ENCODE results near the gene ZNF688.
"Not testable (repeated sequence)": the region's sequence is repeated elsewhere in the genome, so short reads cannot be mapped to it uniquely, and the experiment has no call there.

The ZNF688 gene

GRCh38 chr16:30605158-30605557, 33.6 kb upstream of the ZNF688 start:
- H3K27me3 ChIP-seq (ENCODE audit: control insufficient read depth in 5 of 5, insufficient read depth in 4 of 5, low read length in 5 of 5), result no peaks in the 10 kb centered on the region
- H3K36me3 ChIP-seq (ENCODE audit: control insufficient read depth in 5 of 5, insufficient read depth in 5 of 5, low read length in 5 of 5), result peaks cover 4 to 48% (median 37%) of the 10 kb centered on the region in 5 donors
- no peaks in the 10 kb centered on the region for H3K9me3 ChIP-seq (ENCODE audit: control insufficient read depth in 5 of 5, low read length in 5 of 5)
- no peak overlapping the region for H3K4me3 ChIP-seq (ENCODE audit: low read depth in 1 of 5, low read length in 5 of 5)
- H3K27ac ChIP-seq (ENCODE audit: low read depth, low read length), result no peak overlapping the region
- H3K4me1 ChIP-seq (ENCODE audit: control insufficient read depth in 5 of 5, insufficient read depth in 5 of 5, low read length in 5 of 5), result peaks cover 3 to 56% (median 32%) of the 10 kb centered on the region in 5 donors
- H3K9ac ChIP-seq (ENCODE audit: low read length in 5 of 5), result no peak overlapping the region

DNA sequence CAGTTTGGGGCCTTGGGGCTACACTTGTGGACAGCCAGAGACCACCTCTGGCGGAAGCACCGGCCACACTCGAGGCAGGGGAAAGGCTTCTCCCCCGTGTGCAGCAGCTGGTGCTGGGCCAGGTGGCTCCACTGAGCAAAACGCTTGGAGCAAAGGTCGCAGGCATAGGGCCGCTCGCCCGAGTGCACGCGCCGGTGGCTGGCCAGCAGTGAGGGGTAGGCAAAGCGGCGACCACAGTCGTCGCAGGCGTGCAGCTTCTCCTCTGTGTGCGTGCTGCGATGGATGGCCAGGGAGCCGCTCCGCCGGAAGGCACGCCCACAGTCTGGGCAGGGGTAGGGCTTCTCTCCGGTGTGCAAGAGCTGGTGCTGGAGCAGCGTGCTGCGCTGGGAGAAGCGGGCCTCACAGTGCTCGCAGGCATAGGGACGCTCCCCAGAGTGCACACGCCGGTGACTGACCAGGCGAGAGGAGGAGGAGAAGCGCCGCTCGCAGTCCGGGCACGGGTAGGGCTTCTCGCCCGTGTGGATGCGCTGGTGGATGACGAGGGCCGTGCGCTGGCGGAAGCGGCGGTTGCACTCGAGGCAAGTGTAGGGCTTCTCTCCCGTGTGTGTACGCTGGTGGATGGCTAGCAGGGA, 32.9 kb upstream of the ZNF688 start:
- no peak overlapping the region for H3K4me3 ChIP-seq (ENCODE audit: low read depth in 1 of 5, low read length in 5 of 5)
- H3K27ac ChIP-seq (ENCODE audit: low read depth, low read length), result no peak overlapping the region
- H3K9me3 ChIP-seq (ENCODE audit: control insufficient read depth in 5 of 5, low read length in 5 of 5), result no peaks in the 10 kb centered on the region
- H3K27me3 ChIP-seq (ENCODE audit: control insufficient read depth in 5 of 5, insufficient read depth in 4 of 5, low read length in 5 of 5), result no peaks in the 10 kb centered on the region
- H3K36me3 ChIP-seq (ENCODE audit: control insufficient read depth in 5 of 5, insufficient read depth in 5 of 5, low read length in 5 of 5), result peaks cover 4 to 48% (median 37%) of the 10 kb centered on the region in 5 donors
- H3K4me1 ChIP-seq (ENCODE audit: control insufficient read depth in 5 of 5, insufficient read depth in 5 of 5, low read length in 5 of 5), result peaks cover 3 to 52% (median 28%) of the 10 kb centered on the region in 5 donors
- H3K9ac ChIP-seq (ENCODE audit: low read length in 5 of 5), result no peak overlapping the region

- Histone ChIP-seq H3K9ac (ENCODE audit: low read length in 5 of 5) (no peak overlapping the region), H3K36me3 (ENCODE audit: control insufficient read depth in 5 of 5, insufficient read depth in 5 of 5, low read length in 5 of 5) (peaks cover 4 to 48% (median 37%) of the 10 kb centered on the region in 5 donors), H3K27me3 (ENCODE audit: control insufficient read depth in 5 of 5, insufficient read depth in 4 of 5, low read length in 5 of 5) (no peaks in the 10 kb centered on the region), H3K9me3 (ENCODE audit: control insufficient read depth in 5 of 5, low read length in 5 of 5) (no peaks in the 10 kb centered on the region), H3K4me3 (ENCODE audit: low read depth in 1 of 5, low read length in 5 of 5) (no peak overlapping the region), H3K4me1 (ENCODE audit: control insufficient read depth in 5 of 5, insufficient read depth in 5 of 5, low read length in 5 of 5) (peaks cover 3 to 47% (median 23%) of the 10 kb centered on the region in 5 donors), H3K27ac (ENCODE audit: low read depth, low read length) (no peak overlapping the region)
Measured at GRCh38 chr16:30603945-30604315, 32.4 kb upstream of the ZNF688 start.

DNA sequence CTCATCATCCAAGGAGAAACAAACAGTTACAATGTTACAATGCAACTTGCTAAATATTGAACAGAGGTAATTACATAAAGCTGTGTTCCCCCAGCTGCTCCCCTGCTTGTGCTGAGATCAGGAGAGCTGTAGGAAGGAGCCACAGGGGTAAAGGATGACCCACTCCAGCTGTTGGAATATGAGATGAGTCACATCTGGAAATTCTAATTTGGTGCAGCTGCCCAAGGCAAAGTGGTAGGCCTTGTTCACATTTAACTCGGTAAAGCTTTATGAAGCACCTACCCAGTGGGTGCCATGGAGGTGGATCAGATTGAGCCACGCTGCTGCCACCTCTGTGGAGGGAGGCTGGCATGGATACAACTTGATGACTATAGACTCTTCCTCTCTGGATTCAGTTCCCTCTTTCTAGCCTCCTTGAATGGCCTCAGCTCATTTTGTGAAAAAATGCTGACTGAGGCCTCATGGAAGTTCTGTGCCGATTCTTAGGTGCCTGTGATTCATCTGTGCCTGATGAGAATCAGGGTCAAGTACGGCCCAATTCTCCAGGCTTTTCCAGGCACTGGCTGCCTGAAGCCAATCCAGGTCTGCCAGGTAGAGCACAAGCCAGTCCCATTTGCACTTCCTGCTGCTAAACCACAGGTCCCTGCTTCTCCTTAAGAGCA, 31.2 kb upstream of the ZNF688 start:
- H3K27me3 ChIP-seq (ENCODE audit: control insufficient read depth in 5 of 5, insufficient read depth in 4 of 5, low read length in 5 of 5), result no peaks in the 10 kb centered on the region
- peaks cover 3 to 44% (median 20%) of the 10 kb centered on the region in 5 donors for H3K4me1 ChIP-seq (ENCODE audit: control insufficient read depth in 5 of 5, insufficient read depth in 5 of 5, low read length in 5 of 5)
- no peak overlapping the region for H3K27ac ChIP-seq (ENCODE audit: low read depth, low read length)
- no peaks in the 10 kb centered on the region for H3K9me3 ChIP-seq (ENCODE audit: control insufficient read depth in 5 of 5, low read length in 5 of 5)
- H3K4me3 ChIP-seq (ENCODE audit: low read depth in 1 of 5, low read length in 5 of 5), result no peak overlapping the region
- H3K36me3 ChIP-seq (ENCODE audit: control insufficient read depth in 5 of 5, insufficient read depth in 5 of 5, low read length in 5 of 5), result peaks cover 4 to 45% (median 34%) of the 10 kb centered on the region in 5 donors
- H3K9ac ChIP-seq (ENCODE audit: low read length in 5 of 5), result no peak overlapping the region

DNA sequence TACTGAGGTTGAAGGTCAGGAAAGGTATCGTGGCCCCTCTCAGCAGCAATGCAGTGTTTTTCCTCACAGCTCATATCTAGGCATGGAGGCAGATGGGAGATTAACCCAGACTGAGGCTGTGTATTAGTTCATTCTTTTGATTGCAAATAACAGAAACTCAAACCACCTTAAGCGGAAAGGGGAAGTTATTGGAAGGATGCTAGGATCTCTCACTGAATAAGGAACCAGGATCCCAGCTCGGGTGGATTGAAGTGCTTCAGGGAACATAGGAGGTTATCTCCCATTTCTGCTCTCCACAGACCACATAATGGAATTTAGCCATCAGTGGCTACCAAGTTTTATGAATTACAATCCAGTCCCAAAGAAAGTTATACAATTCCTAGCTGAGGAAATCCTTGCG, 30.5 kb upstream of the ZNF688 start:
- Histone ChIP-seq H3K27me3 (ENCODE audit: control insufficient read depth in 5 of 5, insufficient read depth in 4 of 5, low read length in 5 of 5) (no peaks in the 10 kb centered on the region), H3K4me3 (ENCODE audit: low read depth in 1 of 5, low read length in 5 of 5) (no peak overlapping the region), H3K9me3 (ENCODE audit: control insufficient read depth in 5 of 5, low read length in 5 of 5) (no peaks in the 10 kb centered on the region), H3K9ac (ENCODE audit: low read length in 5 of 5) (no peak overlapping the region), H3K36me3 (ENCODE audit: control insufficient read depth in 5 of 5, insufficient read depth in 5 of 5, low read length in 5 of 5) (peaks cover 4 to 40% (median 32%) of the 10 kb centered on the region in 5 donors), H3K4me1 (ENCODE audit: control insufficient read depth in 5 of 5, insufficient read depth in 5 of 5, low read length in 5 of 5) (peaks cover 3 to 44% (median 20%) of the 10 kb centered on the region in 5 donors), H3K27ac (ENCODE audit: low read depth, low read length) (no peak overlapping the region)

DNA sequence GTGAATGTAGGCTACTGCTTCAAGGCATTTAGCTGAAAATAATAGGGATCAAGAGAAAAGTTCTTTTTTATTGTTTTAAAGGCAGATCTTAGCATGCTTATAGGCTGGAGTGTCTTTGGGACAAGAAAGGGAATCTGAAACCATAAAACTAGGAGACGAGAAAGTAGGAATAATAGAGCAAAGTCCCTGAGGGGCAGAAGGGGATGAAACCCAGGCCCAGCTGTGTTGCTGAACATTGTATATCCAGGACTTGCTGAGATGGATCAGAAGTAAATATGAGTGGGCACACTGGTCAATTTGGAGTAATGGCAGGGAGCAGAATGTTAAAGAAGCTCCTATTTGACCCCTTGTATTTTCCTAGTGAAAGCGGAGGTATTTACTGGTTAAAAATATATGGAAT, 29.4 kb upstream of the ZNF688 start:
- Histone ChIP-seq H3K36me3 (ENCODE audit: control insufficient read depth in 5 of 5, insufficient read depth in 5 of 5, low read length in 5 of 5) (peaks cover 4 to 33% (median 31%) of the 10 kb centered on the region in 5 donors), H3K9ac (ENCODE audit: low read length in 5 of 5) (no peak overlapping the region), H3K4me3 (ENCODE audit: low read depth in 1 of 5, low read length in 5 of 5) (no peak overlapping the region), H3K9me3 (ENCODE audit: control insufficient read depth in 5 of 5, low read length in 5 of 5) (no peaks in the 10 kb centered on the region), H3K27me3 (ENCODE audit: control insufficient read depth in 5 of 5, insufficient read depth in 4 of 5, low read length in 5 of 5) (no peaks in the 10 kb centered on the region), H3K27ac (ENCODE audit: low read depth, low read length) (no peak overlapping the region), H3K4me1 (ENCODE audit: control insufficient read depth in 5 of 5, insufficient read depth in 5 of 5, low read length in 5 of 5) (peaks cover 3 to 42% (median 20%) of the 10 kb centered on the region in 5 donors)

GRCh38 chr16:30600215-30600614, 28.7 kb upstream of the ZNF688 start:
- H3K36me3 ChIP-seq (ENCODE audit: control insufficient read depth in 5 of 5, insufficient read depth in 5 of 5, low read length in 5 of 5), result peaks cover 4 to 28% (median 27%) of the 10 kb centered on the region in 5 donors
- no peaks in the 10 kb centered on the region for H3K27me3 ChIP-seq (ENCODE audit: control insufficient read depth in 5 of 5, insufficient read depth in 4 of 5, low read length in 5 of 5)
- no peak overlapping the region for H3K9ac ChIP-seq (ENCODE audit: low read length in 5 of 5)
- no peak overlapping the region for H3K27ac ChIP-seq (ENCODE audit: low read depth, low read length)
- no peak overlapping the region for H3K4me3 ChIP-seq (ENCODE audit: low read depth in 1 of 5, low read length in 5 of 5)
- H3K9me3 ChIP-seq (ENCODE audit: control insufficient read depth in 5 of 5, low read length in 5 of 5), result no peaks in the 10 kb centered on the region
- H3K4me1 ChIP-seq (ENCODE audit: control insufficient read depth in 5 of 5, insufficient read depth in 5 of 5, low read length in 5 of 5), result peaks cover 3 to 35% (median 20%) of the 10 kb centered on the region in 5 donors

- no peak overlapping the region for H3K9ac ChIP-seq (ENCODE audit: low read length in 5 of 5)
- H3K27me3 ChIP-seq (ENCODE audit: control insufficient read depth in 5 of 5, insufficient read depth in 4 of 5, low read length in 5 of 5), result no peaks in the 10 kb centered on the region
- peaks cover 0 to 2% (median 0%) of the 10 kb centered on the region in 5 donors for H3K9me3 ChIP-seq (ENCODE audit: control insufficient read depth in 5 of 5, low read length in 5 of 5)
- H3K4me3 ChIP-seq (ENCODE audit: low read depth in 1 of 5, low read length in 5 of 5), result no peak overlapping the region
- H3K4me1 ChIP-seq (ENCODE audit: control insufficient read depth in 5 of 5, insufficient read depth in 5 of 5, low read length in 5 of 5), result no peaks in the 10 kb centered on the region
- no peak overlapping the region for H3K27ac ChIP-seq (ENCODE audit: low read depth, low read length)
- no peaks in the 10 kb centered on the region for H3K36me3 ChIP-seq (ENCODE audit: control insufficient read depth in 5 of 5, insufficient read depth in 5 of 5, low read length in 5 of 5)
Measured at GRCh38 chr16:30592871-30593270, 21.4 kb upstream of the ZNF688 start.

DNA sequence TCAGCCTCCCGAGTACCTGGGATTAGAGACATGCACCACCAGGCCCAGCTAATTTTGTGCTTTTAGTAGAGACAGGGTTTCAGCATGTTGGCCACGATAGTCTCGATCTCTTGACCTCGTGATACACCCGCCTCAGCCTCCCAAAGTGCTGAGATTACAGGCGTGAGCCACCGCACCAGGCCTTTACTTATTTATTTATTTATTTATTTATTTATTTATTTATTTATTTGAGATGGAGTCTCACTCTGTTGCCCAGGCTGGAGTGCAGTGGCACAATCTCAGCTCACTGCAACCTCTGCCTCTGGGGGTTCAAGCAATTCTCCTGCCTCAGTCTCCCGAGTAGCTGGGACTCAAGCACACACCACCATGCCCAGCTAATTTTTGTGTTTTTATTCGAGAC, 19.4 kb upstream of the ZNF688 start:
- not testable (repeated sequence) for H3K9ac ChIP-seq (ENCODE audit: low read length in 5 of 5); H3K4me3 ChIP-seq (ENCODE audit: low read depth in 1 of 5, low read length in 5 of 5); H3K36me3 ChIP-seq (ENCODE audit: control insufficient read depth in 5 of 5, insufficient read depth in 5 of 5, low read length in 5 of 5); H3K27me3 ChIP-seq (ENCODE audit: control insufficient read depth in 5 of 5, insufficient read depth in 4 of 5, low read length in 5 of 5); H3K4me1 ChIP-seq (ENCODE audit: control insufficient read depth in 5 of 5, insufficient read depth in 5 of 5, low read length in 5 of 5); H3K9me3 ChIP-seq (ENCODE audit: control insufficient read depth in 5 of 5, low read length in 5 of 5); H3K27ac ChIP-seq (ENCODE audit: low read depth, low read length)

DNA sequence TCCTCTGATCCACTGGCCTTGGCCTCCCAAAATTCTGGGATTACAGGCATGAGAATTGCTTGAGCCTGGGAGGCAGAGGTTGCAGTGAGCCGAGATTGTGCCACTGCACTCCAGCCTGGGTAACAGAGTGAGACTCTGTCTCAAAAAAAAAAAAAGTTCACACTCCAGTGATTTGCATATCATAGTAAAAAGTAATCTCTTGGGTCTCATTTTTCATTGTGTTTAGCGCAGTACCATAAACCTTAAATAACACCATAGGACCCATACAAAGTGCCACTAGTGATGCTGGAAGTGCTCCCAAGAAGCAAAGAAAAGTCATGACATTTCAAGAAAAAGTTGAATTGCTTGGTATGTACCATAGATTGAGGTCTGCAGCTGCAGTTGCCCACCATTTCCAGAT, 18.1 kb upstream of the ZNF688 start:
- not testable (repeated sequence) for H3K27ac ChIP-seq (ENCODE audit: low read depth, low read length); H3K9ac ChIP-seq (ENCODE audit: low read length in 5 of 5); H3K36me3 ChIP-seq (ENCODE audit: control insufficient read depth in 5 of 5, insufficient read depth in 5 of 5, low read length in 5 of 5); H3K27me3 ChIP-seq (ENCODE audit: control insufficient read depth in 5 of 5, insufficient read depth in 4 of 5, low read length in 5 of 5); H3K4me3 ChIP-seq (ENCODE audit: low read depth in 1 of 5, low read length in 5 of 5); H3K9me3 ChIP-seq (ENCODE audit: control insufficient read depth in 5 of 5, low read length in 5 of 5)
- peaks cover 3 to 17% (median 14%) of the 10 kb centered on the region in 5 donors for H3K4me1 ChIP-seq (ENCODE audit: control insufficient read depth in 5 of 5, insufficient read depth in 5 of 5, low read length in 5 of 5)

Measured in subcutaneous abdominal adipose tissue (tissue), 5 donors.